Activated CD8-positive, alpha-beta T cell treated with anti-CD3 and anti-CD28 coated beads for 36 hours (primary cell): ENCODE measurements around the gene TMUB2. TPM values are rescaled to one million over a fixed set of nuclear protein-coding genes. Genes with fewer than 3 reads are reported as not detected.
A peak's percentile ranks its signal among the peaks of the same experiment; 100 is the strongest.

Experiments
- ATAC-seq: fragments of 200-7000 bp; cut with Tn5 transposase; one replicate; pipeline ENCODE4 v1.10.0; 2021; ENCODE audit warnings: mild to moderate bottlenecking, moderate library complexity
- CTCF ChIA-PET: fragments of 350-600 bp; sonication (Branson Sonifier 250); formaldehyde crosslinking; loops from one replicate; lab custom pipeline; 2021; ENCODE audit warnings: antibody characterized with exemption; lab: Charles Lee
- POLR2A ChIA-PET: fragments of 350-600 bp; sonication (Branson Sonifier 250); formaldehyde crosslinking; loops from one replicate; lab custom pipeline; 2021; ENCODE audit warnings: antibody characterized with exemption; lab: Charles Lee
- DNase-seq: peaks from one replicate; pipeline ENCODE4 v3.0.0-alpha.2; 2020
- H3K27ac Mint-ChIP-seq: one replicate; pipeline ENCODE4 v1.8.0; 2021; ENCODE audit warnings: mild to moderate bottlenecking, mixed read lengths
- H3K27me3 Mint-ChIP-seq: one replicate; pipeline ENCODE4 v1.8.0; 2021; ENCODE audit warnings: mixed read lengths
- H3K36me3 Mint-ChIP-seq: one replicate; pipeline ENCODE4 v1.8.0; 2021; ENCODE audit warnings: low read depth, mixed read lengths
- H3K4me1 Mint-ChIP-seq: one replicate; pipeline ENCODE4 v1.8.0; 2021; ENCODE audit warnings: low read depth, mixed read lengths
- H3K4me3 Mint-ChIP-seq: one replicate; pipeline ENCODE4 v1.8.0; 2021; ENCODE audit warnings: mild to moderate bottlenecking, moderate library complexity, mixed read lengths
- H3K9me3 Mint-ChIP-seq: one replicate; pipeline ENCODE4 v1.8.0; 2021; ENCODE audit warnings: mixed read lengths
- CTCF ChIP-seq: fragments of 200-600 bp; IDR thresholded peaks from one replicate; pipeline ENCODE4 v1.8.0; 2022; ENCODE audit warnings: antibody characterized with exemption, mild to moderate bottlenecking
- intact Hi-C: fragments of 100-400 bp; cut with micrococcal nuclease; formaldehyde crosslinking; loops from one replicate; pipeline ENCODE4 v1.10.0; 2022
- total RNA-seq, 2 experiments: library from RNA; stranded (reverse); gene quantifications; one replicate each; pipeline ENCODE4 v1.2.3, GENCODE V29; 2021

TMUB2 gene
- total RNA-seq, 2 experiments from 2014 or later: 17.5 TPM

- H3K36me3 Mint-ChIP-seq: peaks cover 20% of the 10 kb centered on the region
- no peak for TF ChIP-seq CTCF
- no peaks in the 10 kb centered on the region for H3K9me3 Mint-ChIP-seq
- POLR2A ChIA-PET: interaction anchor here (1.0 to 4.8 kb wide), 4 partner anchors 7 to 118 kb away, joined by 3 to 37 read pairs (median 4); partner anchors contain the start of genes ASB16 and LSM12
- ATAC-seq (no peak), DNase-seq (no peak)
- no peaks in the 10 kb centered on the region for H3K27me3 Mint-ChIP-seq
- H3K4me1 Mint-ChIP-seq: peaks cover 33% of the 10 kb centered on the region
- H3K27ac Mint-ChIP-seq: no peak overlapping the region
- peak overlapping the region; percentile 100 for H3K4me3 Mint-ChIP-seq
- CTCF ChIA-PET: interaction anchor here (0.7 to 3.3 kb wide), 11 partner anchors 13 to 179 kb away, joined by 3 to 25 read pairs (median 4); partner anchors contain the start of genes ASB16, FAM171A2 and GRN
- intact Hi-C loops: no loop called here
These were observed 2.5 kb upstream of the TMUB2 start for GRCh38 chr17:44184212-44184810.

GRCh38 chr17:44187131-44187899 is 543 bp downstream of the TMUB2 start:
- Mint-ChIP-seq H3K27ac (peak overlapping the region; percentile 99), H3K4me1 (peaks cover 31% of the 10 kb centered on the region), H3K36me3 (peaks cover 28% of the 10 kb centered on the region), H3K9me3 (no peaks in the 10 kb centered on the region), H3K27me3 (no peaks in the 10 kb centered on the region), H3K4me3 (peak overlapping the region; percentile 100)
- intact Hi-C loops: no loop called here
- CTCF ChIA-PET: interaction anchor here (0.6 to 3.3 kb wide), 12 partner anchors 16 to 176 kb away, joined by 3 to 25 read pairs (median 10); partner anchors contain the start of genes ASB16, GRN, HDAC5 and HROB
- ATAC-seq (peak; percentile 65), DNase-seq (peak; percentile 50)
- POLR2A ChIA-PET: interaction anchor here (0.6 to 4.8 kb wide), 17 partner anchors 8 to 272 kb away, joined by 3 to 37 read pairs (median 5); partner anchors contain the start of genes ASB16, HROB, TMEM101 and UBTF
- TF ChIP-seq CTCF: no peak

DNA sequence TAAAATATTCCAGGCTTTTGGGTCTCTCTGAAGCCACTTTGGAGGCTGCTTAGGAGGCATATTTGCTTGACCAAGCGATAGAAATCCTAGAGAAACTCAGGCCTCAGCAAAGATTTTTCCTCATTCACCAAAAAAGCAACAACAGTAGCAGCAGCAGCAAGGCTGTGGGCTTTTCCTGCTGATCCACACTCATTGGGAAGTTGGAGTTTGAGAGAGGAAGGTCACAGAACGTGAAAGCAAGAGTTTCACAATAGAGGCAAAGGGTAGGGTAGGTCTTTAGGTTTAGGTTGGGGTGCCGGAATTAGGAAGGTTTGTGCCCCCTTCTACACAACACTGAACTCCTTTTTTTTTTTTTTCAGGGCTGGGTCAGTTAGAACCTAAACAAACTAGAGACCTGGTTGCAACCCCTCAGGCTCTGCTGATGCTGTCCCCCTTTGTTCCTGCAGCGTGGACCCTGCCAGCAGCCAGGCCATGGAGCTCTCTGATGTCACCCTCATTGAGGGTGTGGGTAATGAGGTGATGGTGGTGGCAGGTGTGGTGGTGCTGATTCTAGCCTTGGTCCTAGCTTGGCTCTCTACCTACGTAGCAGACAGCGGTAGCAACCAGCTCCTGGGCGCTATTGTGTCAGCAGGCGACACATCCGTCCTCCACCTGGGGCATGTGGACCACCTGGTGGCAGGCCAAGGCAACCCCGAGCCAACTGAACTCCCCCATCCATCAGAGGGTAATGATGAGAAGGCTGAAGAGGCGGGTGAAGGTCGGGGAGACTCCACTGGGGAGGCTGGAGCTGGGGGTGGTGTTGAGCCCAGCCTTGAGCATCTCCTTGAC is 2.0 kb downstream of the TMUB2 start:
- Mint-ChIP-seq H3K4me1 (peaks cover 27% of the 10 kb centered on the region), H3K27me3 (no peaks in the 10 kb centered on the region), H3K27ac (peak overlapping the region; percentile 99), H3K36me3 (peaks cover 26% of the 10 kb centered on the region), H3K9me3 (no peaks in the 10 kb centered on the region), H3K4me3 (peak overlapping the region; percentile 100)
- POLR2A ChIA-PET: interaction anchor here (0.7 to 2.1 kb wide), 10 partner anchors 9 to 28 kb away, joined by 3 to 13 read pairs (median 4); no protein-coding TSS in a partner anchor
- intact Hi-C loops: no loop called here
- ATAC-seq: no peak
- no peak for DNase-seq
- CTCF ChIA-PET: interaction anchor here (0.8 to 2.5 kb wide), 3 partner anchors 15 to 245 kb away, joined by 3 to 9 read pairs (median 7); no protein-coding TSS in a partner anchor
- no peak for TF ChIP-seq CTCF

GRCh38 chr17:44190481-44190880 is 3.7 kb downstream of the TMUB2 start:
- no peak for ATAC-seq
- CTCF ChIA-PET: interaction anchor here (1.2 kb wide), 1 partner anchor 14 kb away, joined by 3 read pairs; no protein-coding TSS in a partner anchor
- POLR2A ChIA-PET: interaction anchor here (0.6 to 1.6 kb wide), 4 partner anchors 9 to 146 kb away, joined by 3 to 4 read pairs (median 3); no protein-coding TSS in a partner anchor
- Mint-ChIP-seq H3K27me3 (no peaks in the 10 kb centered on the region), H3K9me3 (no peaks in the 10 kb centered on the region), H3K4me3 (no peak overlapping the region), H3K4me1 (peaks cover 16% of the 10 kb centered on the region), H3K27ac (peak overlapping the region; percentile 18), H3K36me3 (peaks cover 25% of the 10 kb centered on the region)
- no peak for DNase-seq
- TF ChIP-seq CTCF: no peak
- intact Hi-C loops: no loop called here
